ENCODE data around the gene HELQ.
A peak's percentile ranks its signal among the peaks of the same experiment; 100 is the strongest.
"Not testable (repeated sequence)": the region's sequence is repeated elsewhere in the genome, so short reads cannot be mapped to it uniquely, and the experiment has no call there.

Gene HELQ

DNA sequence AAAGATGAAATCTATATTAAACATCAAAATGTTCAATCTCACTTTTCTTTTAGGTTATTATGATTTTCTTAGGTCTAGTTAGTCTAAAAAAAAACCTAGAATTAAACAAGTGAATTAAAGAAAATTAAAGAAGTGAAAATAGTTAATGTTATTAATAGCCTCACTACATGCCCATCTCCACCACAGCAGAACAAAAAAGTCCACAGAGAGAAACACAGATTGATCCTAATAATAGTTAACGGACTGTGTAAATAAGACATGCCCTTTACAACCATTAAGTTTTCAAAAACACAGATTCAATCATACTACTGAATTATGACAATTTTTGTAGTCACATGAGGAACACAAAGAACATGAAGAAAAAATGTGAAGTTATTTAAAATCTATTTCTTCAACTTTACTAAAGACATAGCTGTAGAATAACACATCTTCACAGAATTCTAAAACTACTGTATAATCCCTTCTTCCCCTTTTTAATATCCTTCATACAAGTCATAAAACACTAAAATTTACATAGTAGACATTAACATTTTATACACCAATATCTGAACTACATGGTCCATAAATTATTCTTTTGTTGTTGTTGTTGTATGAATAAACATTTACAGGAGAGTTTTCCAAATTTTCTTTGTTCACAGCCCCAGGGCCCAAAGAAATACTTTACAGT lies 15.3 kb downstream of the HELQ start:
- DNase-seq (ENCODE audit: low spot score), result no peak

DNA sequence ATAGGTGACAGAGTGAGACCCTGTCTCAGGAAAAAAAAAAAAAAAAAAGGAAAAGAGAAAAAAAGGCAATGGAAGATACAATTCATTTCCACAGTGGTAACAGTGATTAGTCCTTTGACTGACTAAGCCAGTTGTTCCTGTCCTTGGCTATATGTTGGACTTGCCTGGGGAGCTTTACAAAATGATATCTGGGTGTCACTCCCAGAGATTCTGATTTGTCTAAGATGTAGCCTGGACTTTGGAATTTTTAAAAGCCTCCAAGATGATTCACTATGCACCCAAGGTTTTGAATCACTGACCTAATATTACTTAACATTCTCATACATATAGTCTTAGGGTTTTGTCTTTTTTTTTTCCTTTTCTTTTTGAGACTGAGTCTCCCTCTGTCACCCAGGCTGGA lies 16.9 kb downstream of the HELQ start:
- peak; percentile 31 for DNase-seq (ENCODE audit: low spot score)

DNA sequence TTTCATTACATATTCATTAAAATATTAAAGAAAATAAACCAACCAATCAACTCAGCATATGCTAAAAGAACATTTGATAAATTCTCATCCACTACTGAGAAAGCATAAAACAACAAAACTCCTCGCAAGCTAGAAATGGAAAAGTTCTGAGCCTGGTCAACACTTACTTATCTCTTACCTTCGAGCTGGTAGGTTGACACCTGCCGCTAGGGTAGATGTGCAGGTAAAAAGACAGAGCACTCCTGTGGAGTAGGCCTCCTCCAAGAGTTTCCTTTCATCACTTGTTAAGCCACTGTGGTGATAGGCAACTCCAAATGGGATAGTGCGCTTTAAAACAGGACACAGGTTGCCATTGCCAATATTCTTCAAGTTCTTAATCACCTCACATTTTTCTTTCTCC lies 18.9 kb downstream of the HELQ start:
- DNase-seq (ENCODE audit: low spot score), result no peak

DNA sequence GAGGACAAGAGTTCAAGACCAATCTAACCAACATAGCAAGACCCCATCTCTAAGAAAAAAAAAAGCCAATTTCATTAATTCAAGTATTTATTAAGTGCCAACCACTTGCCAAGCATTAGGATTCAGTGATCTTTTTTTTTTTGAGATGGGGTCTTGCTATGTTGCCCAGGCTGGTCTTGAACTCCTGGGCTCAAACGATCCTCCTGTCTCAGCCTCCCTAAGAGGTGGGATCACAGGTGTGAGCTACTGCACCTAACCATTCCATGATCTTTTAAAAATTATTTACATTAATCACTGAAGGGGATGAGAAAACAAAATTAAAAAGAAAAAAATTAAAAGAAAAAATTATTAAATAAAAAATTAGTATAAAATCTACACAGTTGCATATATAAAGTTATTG lies 24.4 kb downstream of the HELQ start:
- DNase-seq (ENCODE audit: low spot score), result no peak

DNA sequence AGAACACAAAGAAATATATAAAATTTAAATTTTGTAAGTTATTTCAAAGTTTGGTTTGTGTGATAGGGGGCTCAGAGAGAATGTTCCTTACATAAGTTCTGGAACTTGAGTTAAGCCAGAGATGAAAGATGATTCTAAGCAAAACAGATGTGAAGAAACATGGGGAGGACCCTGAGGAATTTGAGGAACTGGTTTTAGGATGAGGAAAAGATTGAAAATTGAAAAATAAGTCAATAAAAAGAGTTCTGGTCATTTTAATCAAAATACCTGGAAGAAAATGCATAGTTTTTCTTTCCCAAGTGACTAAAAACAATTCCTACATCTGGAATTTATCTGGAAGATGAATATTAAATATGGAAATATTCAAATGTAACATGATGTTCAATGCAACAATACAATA lies 37.4 kb downstream of the HELQ start:
- no peak for DNase-seq (ENCODE audit: low spot score)

DNA sequence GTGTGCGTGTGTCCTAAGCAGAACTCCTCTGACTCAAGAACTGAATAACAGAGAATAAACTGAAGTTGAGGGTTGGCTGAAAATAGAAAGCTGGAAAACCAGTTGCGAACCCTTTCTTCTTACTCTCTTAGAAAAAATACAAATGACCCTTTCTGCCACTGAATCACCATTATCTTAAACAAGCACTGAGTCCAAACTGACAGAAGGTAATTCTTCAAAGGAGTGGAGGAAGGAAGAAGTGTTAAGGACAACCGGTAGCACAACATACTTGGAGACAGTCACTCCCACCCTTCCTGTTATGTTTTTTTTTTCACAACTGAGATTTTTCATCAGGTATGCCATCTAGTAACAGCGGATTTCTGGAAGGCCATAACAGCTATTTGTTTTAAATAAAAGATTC lies 38.1 kb downstream of the HELQ start:
- no peak for DNase-seq (ENCODE audit: low spot score)

DNA sequence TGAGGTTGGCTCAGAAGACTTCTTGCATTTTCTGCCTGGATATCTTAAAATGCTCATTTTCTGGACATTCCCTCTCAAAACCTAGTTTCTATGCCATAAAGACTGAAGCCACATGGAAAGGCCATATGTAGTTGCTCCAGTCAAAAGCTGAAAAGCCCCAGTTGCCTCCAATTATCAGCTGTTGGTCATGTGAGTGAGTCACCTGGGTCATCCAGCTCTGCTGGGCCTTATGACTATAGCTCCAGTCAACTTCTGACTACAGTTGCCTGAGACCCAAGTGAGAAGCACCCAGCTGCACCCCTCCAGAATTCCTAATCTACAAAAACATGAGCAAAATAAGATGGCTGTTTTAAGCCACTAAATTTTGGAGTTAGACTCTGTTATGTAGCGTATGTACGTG lies 41.9 kb downstream of the HELQ start:
- DNase-seq (ENCODE audit: low spot score), result peak; percentile 54

DNA sequence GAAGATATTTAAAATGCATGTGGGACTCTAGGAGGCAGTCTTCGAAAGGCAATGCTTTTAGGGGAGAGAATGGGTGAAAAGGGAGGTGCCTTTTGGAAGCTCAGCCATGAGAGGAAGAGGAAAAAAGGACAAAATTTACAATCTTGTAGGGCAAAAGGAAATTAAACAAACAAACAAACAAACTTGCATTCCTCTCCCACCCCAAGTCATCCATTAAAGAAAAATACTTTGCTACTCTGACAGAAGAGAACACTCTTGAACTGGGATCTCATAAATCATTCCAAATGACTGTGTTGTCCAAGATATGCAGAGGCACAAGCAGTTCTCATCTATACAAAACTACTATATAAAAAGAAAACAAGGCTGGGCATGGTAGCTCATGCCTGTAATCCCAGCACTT lies 46.7 kb downstream of the HELQ start:
- no peak for DNase-seq (ENCODE audit: low spot score)

DNA sequence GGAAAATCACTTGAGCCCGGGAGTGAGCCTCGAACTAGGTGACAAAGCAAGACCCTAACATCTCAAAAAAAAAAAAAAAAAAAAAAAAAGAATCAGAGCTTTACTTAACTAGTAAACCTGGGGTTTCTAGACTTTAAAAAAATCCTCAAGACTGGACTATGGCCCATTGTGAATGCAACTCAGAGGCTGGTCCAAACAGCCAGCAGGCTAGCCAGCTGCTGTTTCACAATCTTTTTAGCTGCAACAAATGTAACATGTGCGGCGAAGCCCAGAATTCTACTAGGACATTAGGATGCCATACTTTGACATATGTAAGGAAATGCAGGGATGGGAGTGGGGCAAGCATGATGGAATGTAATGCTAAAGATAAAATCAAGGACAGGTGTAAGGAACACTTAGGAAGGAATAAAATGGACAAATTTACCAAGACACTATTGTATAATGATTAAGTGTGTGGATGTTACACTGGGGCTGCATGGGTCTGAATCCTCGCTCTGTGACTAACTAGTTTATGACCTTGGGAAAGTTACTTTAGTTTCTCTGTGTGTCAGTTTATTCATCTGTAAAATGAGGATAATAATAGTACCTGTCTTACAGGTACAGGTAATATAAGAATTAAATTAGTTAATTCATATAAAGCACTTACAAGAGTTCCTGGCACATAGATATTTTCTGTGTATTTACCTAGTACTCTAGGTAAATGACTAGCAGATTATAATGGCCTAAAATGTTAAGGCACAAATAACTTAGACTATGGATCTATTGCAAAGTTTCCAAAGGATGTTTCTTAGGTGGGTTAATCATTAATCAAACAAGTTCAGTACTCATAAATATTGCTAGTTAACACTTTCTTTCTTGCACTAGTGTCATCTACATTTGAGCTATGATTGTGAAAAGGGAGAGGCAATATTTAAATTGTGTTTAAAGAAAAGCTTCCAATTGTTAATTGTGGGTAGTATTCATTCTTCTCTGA lies 49.5 kb downstream of the HELQ start:
- no peak for DNase-seq (ENCODE audit: low spot score)

DNA sequence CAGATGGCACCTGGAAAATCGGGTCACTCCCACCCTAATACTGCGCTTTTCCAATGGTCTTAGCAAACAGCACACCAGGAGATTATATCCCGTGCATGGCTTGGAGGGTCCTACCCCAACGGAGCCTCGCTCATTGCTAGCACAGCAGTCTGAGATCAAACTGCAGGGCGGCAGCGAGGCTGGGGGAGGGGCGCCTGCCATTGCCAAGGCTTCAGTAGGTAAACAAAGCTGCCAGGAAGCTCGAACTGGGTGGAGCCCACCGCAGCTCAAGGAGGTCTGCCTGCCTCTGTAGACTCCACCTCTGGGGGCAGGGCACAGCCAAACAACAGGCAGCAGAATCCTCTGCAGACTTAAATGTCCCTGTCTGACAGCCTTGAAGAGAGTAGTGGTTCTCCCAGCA lies 57.5 kb downstream of the HELQ start:
- DNase-seq (ENCODE audit: low spot score), result not testable (repeated sequence)

DNA sequence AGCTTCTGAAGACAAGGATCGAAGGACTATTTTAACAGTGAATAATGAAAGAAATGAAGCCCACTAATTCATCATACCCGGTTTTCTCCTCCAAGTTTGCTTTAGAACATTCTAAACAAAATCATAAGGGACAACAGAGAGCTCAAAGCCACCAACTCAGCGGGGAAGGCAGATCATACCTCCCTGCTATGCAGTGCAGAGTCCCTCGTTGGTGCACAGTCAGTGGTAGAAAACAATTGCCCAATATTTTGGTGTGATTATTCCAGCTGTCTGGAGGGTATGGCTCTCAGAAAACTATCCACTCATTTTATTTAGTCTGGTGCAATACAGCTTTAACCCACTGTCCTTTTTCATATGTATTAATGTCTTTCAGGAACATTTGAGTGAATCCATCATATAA lies 61.7 kb downstream of the HELQ start:
- no peak for DNase-seq (ENCODE audit: low spot score)

DNA sequence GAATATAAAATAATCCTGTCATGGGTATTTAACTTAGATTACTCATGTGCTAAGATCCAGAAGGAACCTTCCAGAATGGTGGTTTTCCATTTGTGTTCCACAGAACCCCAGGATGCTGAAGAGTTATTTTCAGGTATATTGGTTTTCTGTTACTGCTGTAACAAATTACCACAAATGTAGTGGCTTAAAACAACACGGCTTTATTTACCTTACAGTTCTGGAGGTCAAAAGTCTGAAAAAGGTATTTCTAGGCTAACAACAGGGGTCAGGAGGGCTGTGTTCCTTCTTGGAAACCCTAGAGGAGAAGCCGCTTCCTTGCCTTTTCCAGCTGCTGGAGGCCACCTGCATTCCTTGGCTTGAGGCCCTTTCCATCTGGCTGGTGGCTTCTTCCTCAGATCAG lies 63.1 kb downstream of the HELQ start:
- DNase-seq (ENCODE audit: low spot score), result no peak

DNA sequence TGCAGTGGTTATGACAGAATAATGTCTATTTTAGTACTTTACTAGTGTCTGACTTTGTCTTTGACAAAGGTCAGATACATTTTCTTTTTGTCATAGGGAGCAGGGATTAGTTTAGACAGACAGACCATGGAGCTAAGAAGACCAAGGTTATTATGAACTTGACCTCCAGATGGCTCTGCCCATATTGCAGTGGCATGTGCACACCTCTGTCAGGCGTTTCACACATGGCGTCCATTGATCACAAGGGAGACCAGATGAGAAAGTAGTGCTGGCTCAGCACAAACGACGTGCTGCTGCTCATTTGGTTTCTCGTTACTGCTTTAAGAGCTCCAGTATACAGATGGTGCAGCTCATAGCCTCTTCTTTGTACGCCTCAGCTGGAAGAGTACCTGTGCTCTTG lies 64.7 kb downstream of the HELQ start:
- no peak for DNase-seq (ENCODE audit: low spot score)

DNA sequence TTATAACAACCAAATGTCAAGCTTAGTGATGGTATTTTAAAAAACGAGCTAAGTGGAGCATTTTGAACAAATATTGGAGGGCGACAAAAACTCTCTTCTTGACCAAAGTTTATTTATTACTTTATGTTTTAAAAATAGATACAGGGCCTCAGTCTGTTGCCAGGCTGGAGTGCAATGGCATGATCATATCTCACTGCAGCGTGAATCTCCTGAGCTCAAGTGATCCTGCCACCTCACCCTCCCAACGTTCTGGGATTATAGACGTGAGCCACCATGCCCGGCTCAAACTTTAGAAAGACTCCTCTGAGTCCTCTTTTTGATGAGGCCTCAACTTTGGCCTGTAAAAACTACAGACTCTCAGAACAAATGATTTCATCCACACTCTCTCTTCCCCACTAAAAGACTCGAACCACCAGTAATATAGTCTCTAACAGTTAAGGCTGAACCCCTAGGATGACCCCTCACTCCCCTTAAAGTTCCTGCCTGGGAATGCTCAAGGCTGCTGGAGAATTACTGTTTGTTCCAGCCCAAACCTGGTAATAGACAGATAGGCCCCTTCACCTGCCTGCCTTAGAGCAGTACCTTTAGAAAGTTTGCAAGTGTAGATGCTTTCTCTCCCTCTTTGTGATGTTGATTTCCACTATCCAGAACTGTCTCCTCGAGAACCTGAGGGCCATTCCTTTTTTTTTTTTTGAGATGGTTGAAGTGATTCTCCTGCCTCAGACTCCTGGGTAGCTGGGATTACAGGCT lies 65.7 kb downstream of the HELQ start:
- no peak for DNase-seq (ENCODE audit: low spot score)

DNA sequence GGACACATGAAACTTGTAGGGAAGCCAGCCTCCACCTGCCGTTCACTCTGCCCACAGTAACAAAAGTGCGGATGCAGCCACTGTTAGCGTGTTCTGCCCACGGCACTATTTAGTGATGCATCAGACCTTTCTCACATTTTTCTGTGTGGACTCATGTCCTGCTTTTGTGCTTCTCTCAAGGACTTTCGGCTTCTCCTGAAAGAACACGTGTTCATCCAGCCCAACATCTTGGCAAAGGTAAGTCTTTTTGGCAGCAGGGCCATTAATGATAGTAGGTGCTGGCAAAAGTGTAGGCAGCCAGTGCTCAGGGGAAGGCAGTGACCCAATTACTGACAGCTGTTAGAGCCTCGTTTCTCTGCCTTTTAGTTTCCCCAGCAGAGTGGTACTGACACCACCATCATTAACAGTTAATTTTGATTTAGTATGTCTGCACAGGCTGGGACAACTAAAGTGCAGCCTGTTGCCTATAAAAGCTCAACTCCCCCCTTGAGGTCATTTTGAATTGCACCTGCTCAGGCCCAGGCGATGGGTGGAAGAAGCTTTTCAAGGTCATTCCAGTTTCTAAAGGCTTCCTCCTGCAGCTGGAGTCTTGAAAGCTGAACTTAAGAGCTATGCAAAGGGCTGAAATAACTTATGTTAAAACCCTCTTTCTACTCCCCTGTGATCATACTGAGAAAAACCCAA lies 66.4 kb downstream of the HELQ start:
- no peak for DNase-seq (ENCODE audit: low spot score)

DNA sequence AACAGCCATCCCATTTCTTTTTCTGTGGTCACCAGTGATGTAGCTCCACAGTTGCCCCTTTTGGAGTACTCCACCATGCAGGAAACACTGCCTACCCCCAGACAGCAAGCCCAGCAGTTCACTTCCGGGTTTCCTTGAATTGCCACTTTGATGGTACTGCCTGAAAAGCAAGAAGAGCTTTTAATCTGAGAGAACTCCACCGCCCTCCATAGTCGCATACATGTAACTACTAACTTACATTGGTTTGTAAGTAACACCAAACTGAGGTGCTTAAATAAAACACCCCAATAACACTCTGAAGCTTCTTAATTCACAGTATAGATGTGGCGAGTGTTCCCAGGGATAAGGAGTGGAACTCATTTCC lies 67.3 kb downstream of the HELQ start:
- no peak for DNase-seq (ENCODE audit: low spot score)

DNA sequence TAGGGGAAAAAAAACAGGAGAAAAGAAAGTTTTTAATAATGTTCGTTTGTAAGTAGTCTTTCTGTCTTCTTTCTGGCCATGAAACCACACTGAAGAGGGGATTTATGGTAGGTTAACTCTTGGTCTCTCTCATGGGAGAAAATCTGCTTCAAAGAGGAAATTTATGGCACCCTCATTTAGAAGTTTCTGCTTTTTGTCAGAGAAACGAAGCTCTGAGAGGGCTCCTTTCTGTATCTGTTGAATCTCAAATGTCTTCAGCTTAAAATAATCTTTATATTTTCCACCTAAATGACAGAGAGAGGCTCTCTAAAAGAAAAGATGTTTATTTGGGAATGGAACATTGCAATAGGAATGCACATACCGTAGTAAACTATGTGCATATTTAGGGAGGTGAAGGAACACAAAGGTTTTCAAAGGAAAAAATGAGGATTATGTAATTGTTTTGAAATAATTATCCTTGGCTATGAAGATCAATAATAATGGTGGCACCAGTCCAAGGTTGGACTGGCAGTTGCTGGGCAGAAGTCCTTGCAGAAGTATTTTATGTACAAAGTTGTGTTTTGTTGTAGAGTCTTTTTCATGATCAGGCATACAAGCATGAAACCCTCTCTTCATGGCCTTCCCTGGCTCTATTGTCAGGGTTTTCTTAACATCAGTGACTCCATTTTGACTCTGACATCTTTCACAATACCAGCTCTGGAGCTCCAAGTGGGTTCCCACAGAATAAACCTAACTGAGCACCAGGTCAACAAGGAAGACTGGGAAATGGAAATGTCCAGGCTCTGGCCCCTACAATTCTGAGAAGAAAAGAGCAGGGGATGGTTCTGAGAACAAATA lies 67.9 kb downstream of the HELQ start:
- DNase-seq (ENCODE audit: low spot score), result no peak

DNA sequence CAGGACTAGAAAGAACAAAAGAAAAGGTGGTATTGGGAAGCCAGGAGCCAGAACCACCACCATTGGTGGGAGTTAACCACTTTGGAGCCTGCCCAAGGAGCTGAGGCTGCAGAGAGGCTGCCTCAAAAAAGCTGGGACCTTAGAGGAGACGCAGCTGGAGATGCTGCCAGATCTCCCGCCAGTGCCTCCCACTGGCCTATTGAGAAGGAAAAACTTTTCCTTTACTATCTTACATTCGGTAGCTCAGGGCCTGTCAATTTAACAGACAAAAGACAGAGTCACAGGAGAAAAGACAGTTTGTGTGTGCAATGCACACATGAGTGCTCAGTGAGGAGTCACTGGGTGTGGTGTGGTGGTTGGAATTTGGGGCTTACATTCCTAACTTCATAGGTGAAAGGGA lies 68.6 kb downstream of the HELQ start:
- no peak for DNase-seq (ENCODE audit: low spot score)

DNA sequence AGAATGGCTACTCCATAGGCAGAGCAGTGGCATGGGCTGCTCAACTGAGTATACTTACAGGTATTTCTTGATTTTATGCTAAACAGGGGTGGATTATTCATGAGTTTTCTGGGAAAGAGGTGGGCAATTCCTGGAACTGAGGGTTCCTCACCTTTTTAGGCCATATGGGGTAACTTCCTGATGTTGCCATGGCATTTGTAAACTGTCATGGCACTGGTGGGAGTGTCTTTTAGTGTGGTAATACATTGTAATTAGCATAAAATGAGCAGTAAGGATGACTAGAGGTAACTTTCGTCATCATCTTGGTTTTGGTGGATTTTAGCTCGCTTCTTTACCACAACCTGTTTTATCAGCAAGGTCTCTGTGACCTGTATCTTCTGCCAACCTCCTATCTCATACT lies 72.8 kb downstream of the HELQ start:
- no peak for DNase-seq (ENCODE audit: low spot score)

DNA sequence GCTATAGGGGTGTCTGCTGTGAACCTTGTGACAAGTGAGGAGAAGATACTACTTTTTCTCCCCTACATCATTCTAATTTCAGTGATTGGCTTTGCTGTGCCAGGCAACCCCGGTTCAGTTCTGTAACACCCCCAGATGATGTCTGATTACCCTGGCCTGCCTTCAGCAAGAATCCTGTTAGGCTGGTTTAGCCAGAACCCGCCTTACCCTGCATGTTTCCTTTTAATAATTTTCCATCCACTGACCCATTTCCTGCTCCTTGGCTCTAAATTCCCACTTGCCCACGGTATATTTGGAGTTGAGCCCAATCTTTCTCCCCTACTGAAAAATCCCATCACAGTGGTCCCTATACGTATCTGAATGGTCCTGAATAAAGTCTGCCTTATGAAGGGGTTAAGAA lies 74.5 kb downstream of the HELQ start:
- no peak for DNase-seq (ENCODE audit: low spot score)

DNA sequence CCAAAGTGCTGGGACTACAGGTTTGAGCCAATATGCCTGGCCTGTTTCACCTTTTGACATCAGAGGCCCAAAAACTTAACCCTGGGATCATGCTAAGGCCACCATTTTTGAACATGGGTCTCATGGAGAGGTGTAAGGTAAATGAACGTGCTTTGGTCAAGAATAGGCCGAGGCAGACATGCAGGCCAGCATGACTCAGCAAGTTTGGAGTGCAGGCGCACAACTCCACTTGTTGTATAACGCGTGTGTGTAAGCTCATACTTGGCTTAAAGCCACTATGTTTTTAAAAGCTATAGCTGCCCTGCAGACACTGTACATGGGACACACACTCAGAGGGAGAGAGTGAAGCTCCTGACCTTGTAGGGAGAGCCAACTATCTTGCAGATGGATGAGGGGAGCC lies 77.2 kb downstream of the HELQ start:
- DNase-seq (ENCODE audit: low spot score), result peak; percentile 27

Measured in RKO (cell line).